Endodermal cell (in vitro differentiated cells): ENCODE data around the gene TLE1. TPM values are rescaled to one million over a fixed set of nuclear protein-coding genes. Genes with fewer than 3 reads are reported as not detected.

Source experiments
- DNase-seq: peaks from one replicate; pipeline ENCODE4 v3.0.0-alpha.2; 2017
- H3K27ac ChIP-seq: 2 replicates; pipeline ENCODE4 v1.5.1; 2013; ENCODE audit warnings: mild to moderate bottlenecking, low read depth, low read length, moderate library complexity
- H3K27me3 ChIP-seq: 2 replicates; pipeline ENCODE4 v1.6.1; 2013; ENCODE audit warnings: mild to moderate bottlenecking, low read length, moderate library complexity; ENCODE audit not compliant: insufficient read depth, control insufficient read depth, poor library complexity, severe bottlenecking
- H3K36me3 ChIP-seq: 2 replicates; pipeline ENCODE4 v1.7.0; 2013; ENCODE audit warnings: mild to moderate bottlenecking, low read length, moderate library complexity; ENCODE audit not compliant: control insufficient read depth, insufficient read depth
- H3K4me1 ChIP-seq: one replicate; pipeline ENCODE4 v1.7.0; 2013; ENCODE audit warnings: low read length; ENCODE audit not compliant: control insufficient read depth, insufficient read depth
- H3K4me3 ChIP-seq: 2 replicates; pipeline ENCODE4 v1.5.1; 2013; ENCODE audit warnings: mild to moderate bottlenecking, low read length, moderate library complexity
- H3K9ac ChIP-seq: 2 replicates; pipeline ENCODE4 v1.6.1; 2013; ENCODE audit warnings: mild to moderate bottlenecking, low read length, moderate library complexity; ENCODE audit not compliant: poor library complexity, severe bottlenecking; ENCODE audit errors: extremely low read depth
- H3K9me3 ChIP-seq: 2 replicates; pipeline ENCODE4 v1.6.1; 2013; ENCODE audit warnings: mild to moderate bottlenecking, low read length, moderate library complexity; ENCODE audit not compliant: control insufficient read depth
- H3K27ac Mint-ChIP-seq: 2 replicates; pipeline ENCODE4 v1.8.0; 2020; ENCODE audit warnings: mixed read lengths
- H3K27me3 Mint-ChIP-seq: 2 replicates; pipeline ENCODE4 v1.8.0; 2021; ENCODE audit warnings: mild to moderate bottlenecking, mixed read lengths; ENCODE audit not compliant: insufficient read depth
- H3K36me3 Mint-ChIP-seq: 2 replicates; pipeline ENCODE4 v1.8.0; 2020; ENCODE audit warnings: low read depth, mixed read lengths
- H3K4me1 Mint-ChIP-seq: 2 replicates; pipeline ENCODE4 v1.8.0; 2020; ENCODE audit warnings: mixed read lengths
- H3K4me3 Mint-ChIP-seq: 2 replicates; pipeline ENCODE4 v1.8.0; 2020; ENCODE audit warnings: mild to moderate bottlenecking, moderate library complexity, mixed read lengths
- H3K9me3 Mint-ChIP-seq: 2 replicates; pipeline ENCODE4 v1.8.0; 2020; ENCODE audit warnings: mild to moderate bottlenecking, mixed read lengths
- CTCF ChIP-seq: fragments of 200-600 bp; sonication (generic); conservative IDR thresholded peaks from 2 replicates; pipeline ENCODE4 v1.5.0; 2021; ENCODE audit warnings: antibody characterized with exemption, mild to moderate bottlenecking
- WGBS, 2 experiments: methylation state at CpG; one replicate each; pipeline versions ENCODE4 v1.1.5 to v1.1.7; 2013; ENCODE audit warnings: missing lambda C conversion rate in 2 of 2, mixed read lengths in 1 of 2; ENCODE audit not compliant: insufficient coverage in 1 of 2, insufficient read length in 1 of 2; 5-methylcytosine and 5-hydroxymethylcytosine counted together
- total RNA-seq, 2 donors: library from RNA; stranded (reverse); fragmentation: NEBNext Ultra II Directional in 1 of 2; extraction: Animal tissue kit (Norgen Biotek cat#: 25700) in 1 of 2; gene quantifications; 2 replicates in 1 of 2; 3 replicates in 1 of 2; pipeline ENCODE4 v1.2.1, GENCODE V29; 2021

The TLE1 gene
- total RNA-seq, 2 donors from 2014 or later: 49.7 to 73.5 TPM

- H3K9me3 Mint-ChIP-seq: no peaks in the 10 kb centered on the region
- H3K4me3 ChIP-seq: no peak overlapping the region
- peaks cover 19% of the 10 kb centered on the region for H3K4me1 ChIP-seq
- no peaks in the 10 kb centered on the region for H3K9me3 ChIP-seq
- H3K9ac ChIP-seq: no peak overlapping the region
- peaks cover 84% of the 10 kb centered on the region for H3K36me3 ChIP-seq
- H3K36me3 Mint-ChIP-seq: peaks cover 62% of the 10 kb centered on the region
- H3K27me3 ChIP-seq: no peaks in the 10 kb centered on the region
- no peak for TF ChIP-seq CTCF
- H3K4me1 Mint-ChIP-seq: peaks cover 52% of the 10 kb centered on the region
- H3K27ac Mint-ChIP-seq: no peak overlapping the region
- no peak for DNase-seq
- H3K4me3 Mint-ChIP-seq: no peak overlapping the region
- peaks cover 4% of the 10 kb centered on the region for H3K27me3 Mint-ChIP-seq
- H3K27ac ChIP-seq: no peak overlapping the region
- WGBS, 2 experiments: 93 to 100% methylated on average over 1 of the region's 1 CpG
Observed at GRCh38 chr9:81598811-81599210, 90.5 kb downstream of the TLE1 start.

GRCh38 chr9:81598123-81598497 is 91.2 kb downstream of the TLE1 start:
- no peaks in the 10 kb centered on the region for H3K9me3 ChIP-seq
- peaks cover 52% of the 10 kb centered on the region for H3K4me1 Mint-ChIP-seq
- H3K4me3 Mint-ChIP-seq: no peak overlapping the region
- WGBS, 2 experiments: 89 to 92% methylated on average over 7 to 9 of the region's 9 CpGs
- no peaks in the 10 kb centered on the region for H3K27me3 ChIP-seq
- peaks cover 62% of the 10 kb centered on the region for H3K36me3 Mint-ChIP-seq
- H3K9me3 Mint-ChIP-seq: no peaks in the 10 kb centered on the region
- H3K27ac Mint-ChIP-seq: no peak overlapping the region
- DNase-seq: no peak
- H3K4me3 ChIP-seq: no peak overlapping the region
- H3K27ac ChIP-seq: no peak overlapping the region
- H3K9ac ChIP-seq: no peak overlapping the region
- H3K4me1 ChIP-seq: peaks cover 19% of the 10 kb centered on the region
- TF ChIP-seq CTCF: no peak
- peaks cover 4% of the 10 kb centered on the region for H3K27me3 Mint-ChIP-seq
- H3K36me3 ChIP-seq: peaks cover 82% of the 10 kb centered on the region

GRCh38 chr9:81597419-81598122 is 91.8 kb downstream of the TLE1 start:
- no peaks in the 10 kb centered on the region for H3K9me3 Mint-ChIP-seq
- no peak overlapping the region for H3K27ac Mint-ChIP-seq
- peak overlapping the region; percentile 6 for H3K4me3 Mint-ChIP-seq
- WGBS, 2 experiments: 78 to 82% methylated on average over 10 to 12 of the region's 12 CpGs
- no peak overlapping the region for H3K9ac ChIP-seq
- TF ChIP-seq CTCF: no peak
- H3K9me3 ChIP-seq: no peaks in the 10 kb centered on the region
- H3K27me3 Mint-ChIP-seq: peaks cover 4% of the 10 kb centered on the region
- peaks cover 62% of the 10 kb centered on the region for H3K36me3 Mint-ChIP-seq
- no peak overlapping the region for H3K27ac ChIP-seq
- H3K4me1 Mint-ChIP-seq: peaks cover 52% of the 10 kb centered on the region
- H3K27me3 ChIP-seq: no peaks in the 10 kb centered on the region
- no peak for DNase-seq
- H3K36me3 ChIP-seq: peaks cover 82% of the 10 kb centered on the region
- peak overlapping the region; percentile 42 for H3K4me3 ChIP-seq
- H3K4me1 ChIP-seq: peaks cover 19% of the 10 kb centered on the region
